Type B pancreatic cell (in vitro differentiated cells): ENCODE data around the gene PRR5. TPM values are rescaled to one million over a fixed set of nuclear protein-coding genes. Genes with fewer than 3 reads are reported as not detected.

Experiments used
- DNase-seq: peaks from one replicate; pipeline ENCODE4 v3.0.0; 2021; ENCODE audit warnings: mixed read lengths; ENCODE audit not compliant: unreplicated experiment; ENCODE audit errors: extremely low spot score
- H3K27ac Mint-ChIP-seq: 2 replicates; pipeline ENCODE4 v1.8.0; 2021; ENCODE audit warnings: mild to moderate bottlenecking, mixed read lengths
- H3K27me3 Mint-ChIP-seq: 2 replicates; pipeline ENCODE4 v1.8.0; 2021; ENCODE audit warnings: mixed read lengths
- H3K36me3 Mint-ChIP-seq: 2 replicates; pipeline ENCODE4 v1.8.0; 2021; ENCODE audit warnings: mixed read lengths
- H3K4me1 Mint-ChIP-seq: one replicate; pipeline ENCODE4 v1.8.0; 2021; ENCODE audit warnings: mixed read lengths; ENCODE audit not compliant: unreplicated experiment
- H3K4me3 Mint-ChIP-seq: 2 replicates; pipeline ENCODE4 v1.8.0; 2021; ENCODE audit warnings: mild to moderate bottlenecking, mixed read lengths
- H3K9me3 Mint-ChIP-seq: 2 replicates; pipeline ENCODE4 v1.8.0; 2021; ENCODE audit warnings: mixed read lengths
- CTCF ChIP-seq: fragments of 200-600 bp; sonication (generic); conservative IDR thresholded peaks from 2 replicates; pipeline ENCODE4 v1.5.0; 2021; ENCODE audit warnings: antibody characterized with exemption, mild to moderate bottlenecking
- total RNA-seq: library from RNA; stranded (reverse); gene quantifications from 2 replicates; pipeline ENCODE4 v1.2.1, GENCODE V29; 2021; ENCODE audit warnings: low replicate concordance

Gene PRR5
- total RNA-seq, 1 donor from 2014 or later = 21.2 TPM

DNA sequence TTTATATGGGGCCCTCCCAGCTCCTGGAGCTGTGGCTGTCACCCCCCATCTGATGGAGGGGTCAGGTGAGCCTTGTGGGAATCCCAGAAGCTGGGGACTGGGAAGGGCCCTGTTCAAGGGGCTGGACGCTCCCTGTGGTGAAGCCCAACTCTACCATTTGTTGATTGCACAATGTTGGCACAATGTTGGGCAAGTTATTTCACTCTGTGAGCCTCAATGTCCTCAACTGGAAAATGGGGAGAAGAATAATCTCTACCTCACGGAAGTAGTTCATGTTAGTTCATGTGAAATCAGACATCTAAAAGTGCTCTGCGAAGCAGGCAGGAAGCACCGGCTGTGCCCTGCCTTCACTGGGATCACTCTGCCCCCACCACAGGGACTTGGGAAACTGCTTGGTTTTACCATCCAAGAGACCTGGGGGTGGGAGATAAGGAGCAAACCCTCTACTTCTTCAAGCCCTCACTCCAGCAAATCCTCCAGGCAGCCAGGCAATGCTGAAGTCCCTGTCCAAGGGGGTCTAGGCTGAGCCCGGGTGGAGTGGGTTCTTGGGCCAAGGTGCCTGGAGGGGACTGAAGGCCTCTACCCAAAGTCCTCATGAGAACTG, 715 bp upstream of the PRR5 start:
- Mint-ChIP-seq H3K36me3 (no peaks in the 10 kb centered on the region), H3K27ac (no peak overlapping the region), H3K4me3 (peak overlapping the region; percentile 72), H3K4me1 (peaks cover 17% of the 10 kb centered on the region), H3K9me3 (no peaks in the 10 kb centered on the region), H3K27me3 (peaks cover 7% of the 10 kb centered on the region)
- TF ChIP-seq CTCF = no peak
- no peak for DNase-seq

- H3K9me3 Mint-ChIP-seq = no peaks in the 10 kb centered on the region
- H3K4me1 Mint-ChIP-seq = peaks cover 18% of the 10 kb centered on the region
- peaks cover 7% of the 10 kb centered on the region for H3K27me3 Mint-ChIP-seq
- TF ChIP-seq CTCF = peak; percentile 29
- peak overlapping the region; percentile 79 for H3K27ac Mint-ChIP-seq
- no peak for DNase-seq
- H3K36me3 Mint-ChIP-seq = no peaks in the 10 kb centered on the region
- H3K4me3 Mint-ChIP-seq = peak overlapping the region; percentile 87
Observed at GRCh38 chr22:44702479-44703198, 635 bp downstream of the PRR5 start.

GRCh38 chr22:44703255-44703870, 1.4 kb downstream of the PRR5 start:
- Mint-ChIP-seq H3K36me3 (no peaks in the 10 kb centered on the region), H3K9me3 (no peaks in the 10 kb centered on the region), H3K27ac (peak overlapping the region; percentile 79), H3K4me3 (peak overlapping the region; percentile 87), H3K27me3 (peaks cover 7% of the 10 kb centered on the region), H3K4me1 (peaks cover 18% of the 10 kb centered on the region)
- no peak for DNase-seq
- TF ChIP-seq CTCF = no peak

GRCh38 chr22:44704159-44705021, 2.4 kb downstream of the PRR5 start:
- H3K4me3 Mint-ChIP-seq = peak overlapping the region; percentile 87
- H3K36me3 Mint-ChIP-seq = no peaks in the 10 kb centered on the region
- H3K9me3 Mint-ChIP-seq = no peaks in the 10 kb centered on the region
- peaks cover 7% of the 10 kb centered on the region for H3K27me3 Mint-ChIP-seq
- TF ChIP-seq CTCF = no peak
- no peak for DNase-seq
- H3K4me1 Mint-ChIP-seq = peaks cover 10% of the 10 kb centered on the region
- no peak overlapping the region for H3K27ac Mint-ChIP-seq

DNA sequence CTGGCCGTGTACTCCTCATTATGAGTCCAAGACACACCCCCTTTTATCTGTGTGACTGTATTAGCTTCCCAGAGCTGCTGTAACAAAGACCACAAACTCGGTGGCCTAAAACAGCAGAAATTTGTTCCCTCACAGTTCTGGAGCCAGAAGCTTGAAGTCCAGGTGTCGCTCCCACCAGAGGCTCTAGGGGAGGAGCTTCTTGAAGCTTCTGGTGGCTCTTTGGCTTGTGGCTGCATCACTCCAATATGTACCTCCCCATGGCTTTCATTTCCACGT, 3.0 kb downstream of the PRR5 start:
- Mint-ChIP-seq H3K36me3 (no peaks in the 10 kb centered on the region), H3K27me3 (peaks cover 7% of the 10 kb centered on the region), H3K9me3 (no peaks in the 10 kb centered on the region), H3K4me1 (peaks cover 6% of the 10 kb centered on the region), H3K4me3 (peak overlapping the region; percentile 41), H3K27ac (no peak overlapping the region)
- DNase-seq = no peak
- TF ChIP-seq CTCF = no peak
